ENCODE results near the gene DNM3. TPM values are rescaled to one million over a fixed set of nuclear protein-coding genes. Genes with fewer than 3 reads are reported as not detected.

DNM3 gene
- total and polyA plus RNA-seq, 5 donors from 2014 or later: 0.76 to 5.5 (median 1.6) TPM

- H3K9me3 Mint-ChIP-seq: no peaks in the 10 kb centered on the region
- DNase-seq (peak in 2 of 3 donors; percentile 54 to 88), ATAC-seq (ENCODE audit: low read depth in 2 of 2) (peak; percentile 69 to 74)
- H3K36me3 Mint-ChIP-seq: no peaks in the 10 kb centered on the region
- Histone ChIP-seq H3K36me3 (ENCODE audit: control insufficient read depth, insufficient read depth, low read length) (no peaks in the 10 kb centered on the region), H3K27me3 (ENCODE audit: control insufficient read depth, insufficient read depth, low read length) (no peaks in the 10 kb centered on the region), H3K27ac (ENCODE audit: insufficient read depth, low read length, poor library complexity, severe bottlenecking) (peak overlapping the region; percentile 92), H3K4me1 (ENCODE audit: control insufficient read depth, insufficient read depth, low read length, poor library complexity, severe bottlenecking) (peaks cover 37% of the 10 kb centered on the region), H3K4me3 (ENCODE audit: low read depth, low read length) (peak overlapping the region; percentile 86), H3K9me3 (ENCODE audit: control insufficient read depth in 2 of 2, low read length in 2 of 2) (no peaks in the 10 kb centered on the region)
- no peaks in the 10 kb centered on the region for H3K27me3 Mint-ChIP-seq
- H3K4me3 Mint-ChIP-seq: peak overlapping the region; percentile 78 to 95 (median 86)
- peak overlapping the region; percentile 96 to 99 (median 97) for H3K27ac Mint-ChIP-seq
- peaks cover 31 to 63% (median 45%) of the 10 kb centered on the region in 4 donors for H3K4me1 Mint-ChIP-seq
Observed at GRCh38 chr1:172180501-172181285, 339.4 kb downstream of the DNM3 start.

- peak overlapping the region in 3 of 4 donors; percentile 39 to 45 (median 44) for H3K4me3 Mint-ChIP-seq
- Histone ChIP-seq H3K27ac (ENCODE audit: insufficient read depth, low read length, poor library complexity, severe bottlenecking) (peak overlapping the region; percentile 30), H3K27me3 (ENCODE audit: control insufficient read depth, insufficient read depth, low read length) (no peaks in the 10 kb centered on the region), H3K4me1 (ENCODE audit: control insufficient read depth, insufficient read depth, low read length, poor library complexity, severe bottlenecking) (peaks cover 44% of the 10 kb centered on the region), H3K4me3 (ENCODE audit: low read depth, low read length) (peak overlapping the region; percentile 57), H3K9me3 (ENCODE audit: control insufficient read depth in 2 of 2, low read length in 2 of 2) (no peaks in the 10 kb centered on the region), H3K36me3 (ENCODE audit: control insufficient read depth, insufficient read depth, low read length) (no peaks in the 10 kb centered on the region)
- no peaks in the 10 kb centered on the region for H3K36me3 Mint-ChIP-seq
- H3K27me3 Mint-ChIP-seq: no peaks in the 10 kb centered on the region
- H3K4me1 Mint-ChIP-seq: peaks cover 41 to 78% (median 60%) of the 10 kb centered on the region in 4 donors
- peaks cover 0 to 3% (median 0%) of the 10 kb centered on the region in 7 donors for H3K9me3 Mint-ChIP-seq
- H3K27ac Mint-ChIP-seq: peak overlapping the region; percentile 76 to 86 (median 79)
- ATAC-seq (ENCODE audit: low read depth in 2 of 2) (no peak), DNase-seq (no peak)
Observed at GRCh38 chr1:172184506-172185191, 343.4 kb downstream of the DNM3 start.

DNA sequence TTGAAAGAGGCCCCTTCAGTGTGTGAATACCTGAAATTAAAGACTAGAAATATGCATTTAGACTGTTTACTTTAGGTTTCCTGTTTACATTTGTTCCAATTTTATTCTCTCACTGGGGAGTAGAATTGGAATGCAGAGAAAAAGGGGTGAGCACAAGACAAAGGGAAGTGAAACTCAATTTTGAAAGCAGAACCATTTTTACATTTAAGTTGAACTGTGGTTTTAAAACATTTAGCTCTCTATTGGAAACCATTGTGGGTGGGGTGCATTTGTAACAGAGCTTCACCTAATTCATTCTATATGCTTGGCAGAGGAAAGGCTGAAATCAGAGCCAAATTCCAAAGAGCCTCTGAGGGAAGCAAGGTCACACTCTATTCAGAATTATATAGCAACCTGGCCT, 343.9 kb downstream of the DNM3 start:
- no peaks in the 10 kb centered on the region for H3K9me3 ChIP-seq (ENCODE audit: control insufficient read depth in 2 of 2, low read length in 2 of 2)
- peaks cover 36 to 79% (median 55%) of the 10 kb centered on the region in 4 donors for H3K4me1 Mint-ChIP-seq
- ATAC-seq (ENCODE audit: low read depth in 2 of 2): no peak
- peak overlapping the region; percentile 30 for H3K27ac ChIP-seq (ENCODE audit: insufficient read depth, low read length, poor library complexity, severe bottlenecking)
- H3K9me3 Mint-ChIP-seq: peaks cover 0 to 3% (median 0%) of the 10 kb centered on the region in 7 donors
- H3K27me3 Mint-ChIP-seq: no peaks in the 10 kb centered on the region
- H3K27ac Mint-ChIP-seq: peak overlapping the region; percentile 76 to 86 (median 79)
- peak in 1 of 3 donors; percentile 62 for DNase-seq
- H3K4me3 ChIP-seq (ENCODE audit: low read depth, low read length): peak overlapping the region; percentile 57
- H3K27me3 ChIP-seq (ENCODE audit: control insufficient read depth, insufficient read depth, low read length): no peaks in the 10 kb centered on the region
- H3K4me1 ChIP-seq (ENCODE audit: control insufficient read depth, insufficient read depth, low read length, poor library complexity, severe bottlenecking): peaks cover 41% of the 10 kb centered on the region
- no peaks in the 10 kb centered on the region for H3K36me3 ChIP-seq (ENCODE audit: control insufficient read depth, insufficient read depth, low read length)
- peak overlapping the region; percentile 7 to 45 (median 42) for H3K4me3 Mint-ChIP-seq
- H3K36me3 Mint-ChIP-seq: no peaks in the 10 kb centered on the region

GRCh38 chr1:172185996-172186395, 344.7 kb downstream of the DNM3 start:
- peak overlapping the region; percentile 2 for H3K4me3 ChIP-seq (ENCODE audit: low read depth, low read length)
- Mint-ChIP-seq H3K4me1 (peaks cover 31 to 74% (median 49%) of the 10 kb centered on the region in 4 donors), H3K36me3 (no peaks in the 10 kb centered on the region), H3K9me3 (peaks cover 0 to 3% (median 0%) of the 10 kb centered on the region in 7 donors), H3K27me3 (no peaks in the 10 kb centered on the region), H3K4me3 (peak overlapping the region in 1 of 4 donors; percentile 55), H3K27ac (peak overlapping the region; percentile 9 to 76 (median 42))
- no peaks in the 10 kb centered on the region for H3K27me3 ChIP-seq (ENCODE audit: control insufficient read depth, insufficient read depth, low read length)
- no peaks in the 10 kb centered on the region for H3K9me3 ChIP-seq (ENCODE audit: control insufficient read depth in 2 of 2, low read length in 2 of 2)
- no peak for ATAC-seq (ENCODE audit: low read depth in 2 of 2)
- peaks cover 33% of the 10 kb centered on the region for H3K4me1 ChIP-seq (ENCODE audit: control insufficient read depth, insufficient read depth, low read length, poor library complexity, severe bottlenecking)
- peak overlapping the region; percentile 18 for H3K27ac ChIP-seq (ENCODE audit: insufficient read depth, low read length, poor library complexity, severe bottlenecking)
- H3K36me3 ChIP-seq (ENCODE audit: control insufficient read depth, insufficient read depth, low read length): no peaks in the 10 kb centered on the region
- no peak for DNase-seq

DNA sequence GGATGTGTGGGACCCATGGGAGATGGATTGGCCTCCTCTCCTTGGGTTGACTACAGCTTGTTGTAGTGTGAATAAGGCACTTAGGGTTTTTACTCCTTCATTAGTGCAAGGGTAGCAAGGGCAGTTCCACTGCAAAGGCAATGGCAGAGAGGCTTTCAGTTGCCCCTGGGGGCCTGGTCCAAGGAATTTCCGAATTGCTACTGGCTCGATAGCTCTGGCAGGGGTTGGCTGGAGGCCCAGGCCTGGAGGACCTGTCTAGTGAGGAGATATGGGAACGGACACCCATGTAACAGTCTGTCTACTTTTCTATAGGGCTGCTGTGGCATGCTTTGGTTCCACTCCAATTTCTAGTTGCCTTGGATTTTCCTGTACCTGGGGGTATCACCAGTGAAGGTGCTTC, 360.3 kb downstream of the DNM3 start:
- peaks cover 6 to 24% (median 17%) of the 10 kb centered on the region in 7 donors for H3K9me3 Mint-ChIP-seq
- DNase-seq: no peak
- peaks cover 5% of the 10 kb centered on the region for H3K27me3 Mint-ChIP-seq
- H3K27ac Mint-ChIP-seq: peak overlapping the region in 1 of 3 donors; percentile 50
- no peak overlapping the region for H3K4me3 ChIP-seq (ENCODE audit: low read depth, low read length)
- no peak overlapping the region for H3K27ac ChIP-seq (ENCODE audit: insufficient read depth, low read length, poor library complexity, severe bottlenecking)
- no peaks in the 10 kb centered on the region for H3K36me3 ChIP-seq (ENCODE audit: control insufficient read depth, insufficient read depth, low read length)
- peaks cover 10% of the 10 kb centered on the region for H3K4me1 ChIP-seq (ENCODE audit: control insufficient read depth, insufficient read depth, low read length, poor library complexity, severe bottlenecking)
- peaks cover 0 to 13% of the 10 kb centered on the region in 2 experiments for H3K9me3 ChIP-seq (ENCODE audit: control insufficient read depth in 2 of 2, low read length in 2 of 2)
- H3K4me3 Mint-ChIP-seq: no peak overlapping the region
- peaks cover 19 to 38% (median 28%) of the 10 kb centered on the region in 4 donors for H3K4me1 Mint-ChIP-seq
- no peaks in the 10 kb centered on the region for H3K27me3 ChIP-seq (ENCODE audit: control insufficient read depth, insufficient read depth, low read length)
- H3K36me3 Mint-ChIP-seq: no peaks in the 10 kb centered on the region
- ATAC-seq (ENCODE audit: low read depth in 2 of 2): no peak

GRCh38 chr1:172203135-172203823, 362.0 kb downstream of the DNM3 start:
- DNase-seq: peak in 1 of 3 donors; percentile 22
- H3K36me3 Mint-ChIP-seq: no peaks in the 10 kb centered on the region
- H3K27ac Mint-ChIP-seq: peak overlapping the region; percentile 42 to 73 (median 50)
- Histone ChIP-seq H3K27ac (ENCODE audit: insufficient read depth, low read length, poor library complexity, severe bottlenecking) (peak overlapping the region; percentile 7), H3K36me3 (ENCODE audit: control insufficient read depth, insufficient read depth, low read length) (no peaks in the 10 kb centered on the region), H3K9me3 (ENCODE audit: control insufficient read depth in 2 of 2, low read length in 2 of 2) (peaks cover 0 to 13% of the 10 kb centered on the region in 2 experiments), H3K4me3 (ENCODE audit: low read depth, low read length) (peak overlapping the region; percentile 54), H3K4me1 (ENCODE audit: control insufficient read depth, insufficient read depth, low read length, poor library complexity, severe bottlenecking) (peaks cover 10% of the 10 kb centered on the region), H3K27me3 (ENCODE audit: control insufficient read depth, insufficient read depth, low read length) (no peaks in the 10 kb centered on the region)
- peak; percentile 54 to 60 for ATAC-seq (ENCODE audit: low read depth in 2 of 2)
- H3K4me1 Mint-ChIP-seq: peaks cover 24 to 44% (median 29%) of the 10 kb centered on the region in 4 donors
- peaks cover 5 to 21% (median 15%) of the 10 kb centered on the region in 7 donors for H3K9me3 Mint-ChIP-seq
- H3K27me3 Mint-ChIP-seq: peaks cover 5% of the 10 kb centered on the region
- peak overlapping the region; percentile 0 to 80 (median 42) for H3K4me3 Mint-ChIP-seq

DNA sequence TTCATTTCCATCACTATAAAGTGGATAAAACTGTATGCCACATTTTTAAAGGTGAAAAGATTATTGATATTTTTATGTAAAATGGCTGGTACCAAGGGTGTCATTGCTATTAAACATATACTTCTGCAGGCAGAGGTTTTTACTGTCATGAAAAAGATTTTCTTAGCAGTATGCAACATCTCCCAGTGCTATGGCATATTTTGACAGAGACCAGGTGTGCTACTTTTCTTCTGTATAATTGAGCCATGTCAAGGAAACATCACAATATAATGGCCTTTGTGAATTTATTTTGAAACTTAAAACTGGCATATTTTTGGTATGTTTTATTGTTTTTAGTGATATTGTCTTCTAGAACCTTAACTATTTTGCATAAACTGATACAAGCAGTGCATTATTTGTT, 362.6 kb downstream of the DNM3 start:
- Histone ChIP-seq H3K9me3 (ENCODE audit: control insufficient read depth in 2 of 2, low read length in 2 of 2) (peaks cover 0 to 9% of the 10 kb centered on the region in 2 experiments), H3K27ac (ENCODE audit: insufficient read depth, low read length, poor library complexity, severe bottlenecking) (no peak overlapping the region), H3K4me3 (ENCODE audit: low read depth, low read length) (peak overlapping the region; percentile 54), H3K36me3 (ENCODE audit: control insufficient read depth, insufficient read depth, low read length) (no peaks in the 10 kb centered on the region), H3K27me3 (ENCODE audit: control insufficient read depth, insufficient read depth, low read length) (no peaks in the 10 kb centered on the region), H3K4me1 (ENCODE audit: control insufficient read depth, insufficient read depth, low read length, poor library complexity, severe bottlenecking) (peaks cover 10% of the 10 kb centered on the region)
- peak overlapping the region; percentile 34 to 50 (median 42) for H3K27ac Mint-ChIP-seq
- ATAC-seq (ENCODE audit: low read depth in 2 of 2) (no peak), DNase-seq (no peak)
- H3K9me3 Mint-ChIP-seq: peaks cover 1 to 19% (median 12%) of the 10 kb centered on the region in 7 donors
- H3K4me1 Mint-ChIP-seq: peaks cover 24 to 44% (median 29%) of the 10 kb centered on the region in 4 donors
- peak overlapping the region in 2 of 4 donors; percentile 0 to 14 for H3K4me3 Mint-ChIP-seq
- peaks cover 3% of the 10 kb centered on the region for H3K27me3 Mint-ChIP-seq
- no peaks in the 10 kb centered on the region for H3K36me3 Mint-ChIP-seq
